ENCODE data around the gene NCOA3. TPM values are rescaled to one million over a fixed set of nuclear protein-coding genes. Genes with fewer than 3 reads are reported as not detected.

NCOA3 gene
- total RNA-seq, 1 experiment from 2014 or later: 23.3 TPM

DNA sequence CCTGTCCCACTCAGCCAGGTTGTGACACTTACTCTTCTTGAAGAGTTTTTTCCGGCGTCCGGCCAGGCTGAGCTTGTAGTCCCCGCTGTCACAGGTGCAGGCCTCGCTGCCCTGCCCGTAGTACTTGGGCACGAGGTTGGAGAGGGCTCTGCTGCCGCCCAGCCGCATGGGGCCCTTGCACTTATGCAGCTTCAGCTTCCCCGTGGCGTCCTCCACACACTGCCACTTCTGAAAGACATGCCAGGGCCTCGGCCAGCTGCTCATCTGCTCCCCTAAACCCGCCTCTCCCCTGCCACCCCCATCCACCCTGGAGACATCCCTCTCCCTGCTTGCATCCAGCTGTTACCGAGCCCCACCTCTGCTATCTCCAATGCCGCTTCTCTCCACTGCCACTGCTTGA, 170.5 kb downstream of the NCOA3 start:
- no peak overlapping the region for H3K18ac ChIP-seq (ENCODE audit: insufficient read length, low read depth, low read length)
- H4K20me1 ChIP-seq (ENCODE audit: control insufficient read depth, insufficient read depth, insufficient read length): no peaks in the 10 kb centered on the region
- H2BK12ac ChIP-seq (ENCODE audit: insufficient read length, low read depth, low read length): no peak overlapping the region
- H2BK20ac ChIP-seq (ENCODE audit: low read depth, low read length, poor library complexity, severe bottlenecking): no peak overlapping the region
- no peak overlapping the region for H4K8ac ChIP-seq (replicated peaks; ENCODE audit: insufficient read length, low read depth, low read length)
- Mint-ChIP-seq H3K36me3 (ENCODE audit: insufficient read depth in 1 of 3, low read depth in 3 of 3) (peaks cover 0 to 4% (median 0%) of the 10 kb centered on the region in 3 experiments; a peak in 1 of 7 replicates), H3K27ac (peak overlapping the region in 2 of 3 experiments; percentile 31 to 42; a peak in 1 of 7 replicates), H3K9me3 (peaks cover 0 to 2% of the 10 kb centered on the region in 2 experiments; a peak in 1 of 5 replicates), H3K4me1 (peaks cover 4 to 10% of the 10 kb centered on the region in 2 experiments), H3K4me3 (no peak overlapping the region), H3K27me3 (ENCODE audit: low read depth) (no peaks in the 10 kb centered on the region; the same call in none of the 2 replicates)
- no peaks in the 10 kb centered on the region for H3K4me1 ChIP-seq (ENCODE audit: insufficient read depth, low read length)
- no peak overlapping the region for H3K4me2 ChIP-seq (ENCODE audit: insufficient read depth, insufficient read length, low read length)
- no peak overlapping the region for H2BK5ac ChIP-seq (ENCODE audit: insufficient read length, low read length)
- no peak overlapping the region for H4K5ac ChIP-seq (ENCODE audit: insufficient read length, low read depth, low read length)
- no peak overlapping the region for H3K27ac ChIP-seq (ENCODE audit: insufficient read length, low read depth, low read length)
- no peak overlapping the region for H3K56ac ChIP-seq (ENCODE audit: insufficient read length, low read depth, low read length)
- no peaks in the 10 kb centered on the region for H3K9me3 ChIP-seq (ENCODE audit: control insufficient read depth, low read depth, low read length)
- no peak overlapping the region for H3K23ac ChIP-seq (ENCODE audit: insufficient read length, low read depth, low read length)
- no peaks in the 10 kb centered on the region for H3K79me1 ChIP-seq (ENCODE audit: insufficient read depth, low read depth, low read length, poor library complexity, severe bottlenecking)
- no peak overlapping the region for H3K14ac ChIP-seq (ENCODE audit: insufficient read depth, low read length)
- no peaks in the 10 kb centered on the region for H3K79me2 ChIP-seq (ENCODE audit: insufficient read depth, low read length)
- no peaks in the 10 kb centered on the region for H3K23me2 ChIP-seq (ENCODE audit: insufficient read length, low read depth, low read length, poor library complexity, severe bottlenecking)
- no peak overlapping the region for H2AFZ ChIP-seq (ENCODE audit: low read length)
- H3K27me3 ChIP-seq (ENCODE audit: insufficient read depth, low read length): no peaks in the 10 kb centered on the region
- H2AK5ac ChIP-seq (ENCODE audit: insufficient read length, low read length): no peak overlapping the region
- H2BK15ac ChIP-seq (ENCODE audit: low read depth, low read length): no peak overlapping the region
- no peak overlapping the region for H3K4ac ChIP-seq (ENCODE audit: low read depth, low read length)
- TF ChIP-seq, protein P1, sequence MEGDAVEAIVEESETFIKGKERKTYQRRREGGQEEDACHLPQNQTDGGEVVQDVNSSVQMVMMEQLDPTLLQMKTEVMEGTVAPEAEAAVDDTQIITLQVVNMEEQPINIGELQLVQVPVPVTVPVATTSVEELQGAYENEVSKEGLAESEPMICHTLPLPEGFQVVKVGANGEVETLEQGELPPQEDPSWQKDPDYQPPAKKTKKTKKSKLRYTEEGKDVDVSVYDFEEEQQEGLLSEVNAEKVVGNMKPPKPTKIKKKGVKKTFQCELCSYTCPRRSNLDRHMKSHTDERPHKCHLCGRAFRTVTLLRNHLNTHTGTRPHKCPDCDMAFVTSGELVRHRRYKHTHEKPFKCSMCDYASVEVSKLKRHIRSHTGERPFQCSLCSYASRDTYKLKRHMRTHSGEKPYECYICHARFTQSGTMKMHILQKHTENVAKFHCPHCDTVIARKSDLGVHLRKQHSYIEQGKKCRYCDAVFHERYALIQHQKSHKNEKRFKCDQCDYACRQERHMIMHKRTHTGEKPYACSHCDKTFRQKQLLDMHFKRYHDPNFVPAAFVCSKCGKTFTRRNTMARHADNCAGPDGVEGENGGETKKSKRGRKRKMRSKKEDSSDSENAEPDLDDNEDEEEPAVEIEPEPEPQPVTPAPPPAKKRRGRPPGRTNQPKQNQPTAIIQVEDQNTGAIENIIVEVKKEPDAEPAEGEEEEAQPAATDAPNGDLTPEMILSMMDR (conservative IDR thresholded peaks at IDR 0.05): no peak
- H3K9ac ChIP-seq (ENCODE audit: extremely low read depth, insufficient read length, low read length): no peak overlapping the region
- no peak overlapping the region for H3T11ph ChIP-seq (ENCODE audit: low read length)
- DNase-seq: no peak
- H4K91ac ChIP-seq (ENCODE audit: insufficient read length, low read depth, low read length): no peak overlapping the region
- no CpG with 5 or more reads among the region's 15 CpGs for WGBS (ENCODE audit: extremely low coverage, insufficient read length, low lambda C conversion rate)
- H2BK120ac ChIP-seq (ENCODE audit: low read depth, low read length, poor library complexity, severe bottlenecking): no peak overlapping the region

All from H9 (cell line).